Activated naive CD4-positive, alpha-beta T cell treated with Interleukin-2 at 50 U/mL for 16 hours (primary cell): ENCODE measurements around the gene PTPRN2.
A peak's percentile ranks its signal among the peaks of the same experiment; 100 is the strongest.

Source experiments
- DNase-seq: peaks from one replicate; pipeline ENCODE4 v3.0.0-alpha.2; 2020

Gene PTPRN2

DNA sequence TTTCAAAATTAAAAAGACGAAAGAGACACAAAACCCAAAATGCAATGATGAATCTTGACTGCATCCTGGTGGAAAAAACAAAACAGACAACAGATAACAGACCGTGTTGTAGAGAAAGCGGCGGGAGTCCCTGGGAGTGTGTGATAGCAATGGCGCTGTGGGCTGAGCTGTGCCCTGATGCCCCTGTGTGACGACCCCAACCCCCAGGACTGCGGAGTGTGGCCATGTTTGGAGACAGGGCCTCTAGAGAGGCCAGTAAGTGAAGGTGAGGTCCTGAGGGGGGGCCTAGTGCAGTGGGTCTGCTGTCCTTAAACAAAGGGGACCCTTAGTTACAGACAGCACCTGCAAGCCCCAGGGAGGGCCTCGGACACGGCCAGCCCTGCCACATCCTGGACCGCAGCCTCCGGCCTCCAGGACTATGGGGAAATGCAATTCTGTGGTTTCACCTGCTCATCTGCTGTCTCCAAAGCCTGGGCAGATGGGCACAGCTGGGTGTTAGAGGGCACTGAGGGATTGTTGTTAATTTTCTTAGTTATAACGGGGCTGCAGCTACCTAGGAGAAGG, 973.1 kb downstream of the PTPRN2 start:
- DNase-seq, result no peak

- no peak for DNase-seq
These were observed 973.9 kb downstream of the PTPRN2 start for GRCh38 chr7:157613575-157614322.

- DNase-seq, result peak; percentile 62
These were observed 974.7 kb downstream of the PTPRN2 start for GRCh38 chr7:157612664-157613561.

DNA sequence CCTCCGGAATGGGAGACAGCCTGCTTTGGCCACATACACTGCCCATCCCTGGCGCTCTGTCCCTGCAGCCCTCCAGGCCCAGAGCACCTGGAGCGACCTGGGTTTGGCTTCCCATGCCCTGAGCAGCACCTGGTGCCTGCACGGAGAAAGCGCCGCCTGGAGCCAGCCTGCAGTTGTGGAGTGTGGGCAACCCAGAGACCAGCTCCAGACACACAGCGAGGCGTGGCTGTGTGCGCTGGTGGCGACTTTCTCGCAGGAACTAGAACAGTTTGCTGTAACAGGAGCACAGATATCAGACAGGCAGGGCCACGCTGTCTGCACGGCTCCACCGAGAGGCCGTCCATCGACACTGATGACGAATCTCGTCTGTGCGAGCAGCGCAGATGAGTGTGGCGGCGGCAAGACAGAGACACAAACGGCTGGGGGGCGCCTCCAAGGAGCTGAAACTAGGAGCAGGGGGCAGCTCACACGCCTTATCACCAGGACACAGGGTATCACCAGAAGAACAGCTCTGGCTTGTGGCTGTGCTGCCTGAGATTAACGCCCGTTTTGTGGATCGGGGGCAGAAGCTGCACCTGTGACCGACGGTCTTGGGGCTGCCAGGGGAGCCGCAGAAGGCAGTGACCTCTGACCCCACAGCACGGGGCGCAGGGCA, 975.5 kb downstream of the PTPRN2 start:
- DNase-seq, result no peak

- no peak for DNase-seq
These were observed 976.3 kb downstream of the PTPRN2 start for GRCh38 chr7:157611341-157611740.

GRCh38 chr7:157610671-157611295, 976.8 kb downstream of the PTPRN2 start:
- no peak for DNase-seq

GRCh38 chr7:157609932-157610640, 977.5 kb downstream of the PTPRN2 start:
- no peak for DNase-seq

DNA sequence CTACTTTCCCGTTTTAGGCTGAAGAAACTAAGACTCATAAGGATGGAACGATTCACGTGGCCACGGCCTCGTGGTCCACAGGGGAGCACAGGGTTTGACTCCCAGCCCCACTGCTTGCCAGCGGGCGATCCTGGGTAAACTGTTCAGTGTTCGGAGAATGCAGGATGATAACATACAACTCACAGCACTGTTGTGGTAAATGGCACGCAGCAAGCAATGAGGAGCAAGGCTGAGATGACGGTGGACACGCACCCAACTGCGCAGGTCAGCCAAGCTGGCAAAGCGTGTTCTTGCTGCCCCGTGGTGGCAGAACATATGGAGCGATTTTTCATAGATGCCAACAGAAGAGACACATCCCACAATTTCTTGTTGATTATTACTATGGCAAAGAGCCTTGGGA, 978.1 kb downstream of the PTPRN2 start:
- DNase-seq, result no peak

- DNase-seq, result no peak
These were observed 980.4 kb downstream of the PTPRN2 start for GRCh38 chr7:157607218-157607617.

DNA sequence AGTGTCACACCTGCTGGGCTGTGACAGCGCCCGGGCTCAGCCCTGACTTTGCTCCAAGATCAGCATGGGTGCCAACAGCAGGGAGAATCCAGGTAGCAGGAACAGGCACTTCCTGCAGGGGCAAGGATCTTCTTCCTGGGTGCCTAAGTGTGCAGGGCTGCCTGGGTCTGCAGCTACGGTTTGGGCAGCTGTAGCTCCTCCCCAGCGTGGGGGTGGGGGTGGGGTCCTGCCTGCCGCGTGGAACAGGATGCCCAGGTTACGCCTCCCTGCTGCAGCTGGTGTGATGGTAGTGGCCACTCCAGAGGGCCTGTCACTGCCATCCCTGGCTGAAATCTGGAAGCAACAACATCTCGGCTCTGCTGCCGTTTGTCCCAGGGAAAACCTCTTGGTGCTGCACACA, 981.5 kb downstream of the PTPRN2 start:
- DNase-seq, result no peak

- no peak for DNase-seq
These were observed 982.0 kb downstream of the PTPRN2 start for GRCh38 chr7:157605638-157606037.

DNA sequence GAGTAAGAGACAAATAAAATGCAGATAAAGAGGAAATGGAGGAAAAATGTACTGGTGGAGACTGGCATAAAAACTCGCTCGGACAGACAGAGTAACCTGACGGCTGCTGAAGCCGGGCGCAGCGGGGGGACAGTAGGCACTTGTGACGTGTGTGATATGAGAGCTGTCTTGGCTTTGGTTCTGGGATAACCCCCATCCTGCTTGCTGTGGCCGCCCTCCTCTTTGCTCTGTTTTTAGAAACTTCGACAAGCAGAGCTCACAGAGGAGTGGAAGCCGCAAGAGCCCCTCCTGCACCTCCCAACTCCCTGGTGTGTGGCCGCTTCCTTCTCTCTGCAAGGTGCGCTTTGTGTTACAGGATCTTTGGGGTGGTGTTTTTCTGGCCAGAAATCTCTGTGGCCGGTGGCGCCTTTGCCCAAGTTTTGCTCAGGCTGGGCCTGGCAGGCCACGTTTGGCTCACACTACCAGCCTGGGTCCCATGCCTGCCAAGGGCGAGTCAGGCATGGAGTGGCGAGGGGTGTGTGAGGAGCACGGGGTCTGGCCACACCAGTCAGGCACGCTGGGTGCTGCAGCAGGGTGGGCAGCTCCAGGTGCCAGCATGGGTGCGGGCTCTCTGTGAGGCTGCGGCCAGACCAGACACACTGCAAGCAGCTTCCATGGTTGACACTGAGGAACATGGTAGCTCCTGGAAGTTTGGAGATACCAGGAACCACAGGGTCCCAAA, 982.8 kb downstream of the PTPRN2 start:
- DNase-seq, result no peak

DNA sequence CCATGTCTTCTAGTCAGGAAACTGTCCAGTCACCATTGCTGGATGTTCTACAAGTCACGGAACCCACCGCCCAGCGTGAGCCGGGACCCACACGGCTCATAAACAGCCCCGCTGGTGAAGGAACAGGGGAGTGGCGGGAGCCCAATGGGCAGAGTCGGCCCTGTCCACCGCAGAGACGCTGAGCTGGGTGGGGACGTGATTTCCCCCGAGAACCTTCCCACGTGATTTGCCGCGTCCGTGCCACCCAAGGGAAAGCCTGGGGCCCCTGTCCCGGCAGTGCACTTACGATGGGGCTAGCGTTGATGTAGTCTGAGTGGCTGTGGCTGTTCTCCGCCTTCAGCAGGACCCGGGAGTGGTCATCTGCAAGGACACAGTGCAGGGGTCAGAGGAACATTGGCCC, 983.9 kb downstream of the PTPRN2 start:
- no peak for DNase-seq

- no peak for DNase-seq
These were observed 984.6 kb downstream of the PTPRN2 start for GRCh38 chr7:157603005-157603404.

DNA sequence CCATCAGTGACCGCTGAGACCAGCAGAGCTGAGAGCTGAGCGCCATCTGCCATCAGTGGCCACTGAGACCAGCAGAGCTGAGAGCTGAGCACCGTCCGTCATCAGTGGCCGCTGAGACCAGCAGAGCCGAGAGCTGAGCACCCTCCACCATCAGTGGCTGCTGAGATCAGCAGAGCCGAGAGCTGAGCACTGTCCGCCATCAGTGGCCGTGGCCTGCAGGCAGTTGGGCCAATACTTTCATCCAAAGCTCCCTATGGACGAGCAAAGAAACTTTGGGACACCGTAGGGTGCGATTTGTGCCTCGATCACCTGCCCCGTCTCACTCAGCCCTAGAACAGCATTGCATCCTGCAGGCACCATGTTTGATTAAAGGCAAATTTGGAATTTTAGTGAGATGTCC, 985.0 kb downstream of the PTPRN2 start:
- DNase-seq, result no peak

DNA sequence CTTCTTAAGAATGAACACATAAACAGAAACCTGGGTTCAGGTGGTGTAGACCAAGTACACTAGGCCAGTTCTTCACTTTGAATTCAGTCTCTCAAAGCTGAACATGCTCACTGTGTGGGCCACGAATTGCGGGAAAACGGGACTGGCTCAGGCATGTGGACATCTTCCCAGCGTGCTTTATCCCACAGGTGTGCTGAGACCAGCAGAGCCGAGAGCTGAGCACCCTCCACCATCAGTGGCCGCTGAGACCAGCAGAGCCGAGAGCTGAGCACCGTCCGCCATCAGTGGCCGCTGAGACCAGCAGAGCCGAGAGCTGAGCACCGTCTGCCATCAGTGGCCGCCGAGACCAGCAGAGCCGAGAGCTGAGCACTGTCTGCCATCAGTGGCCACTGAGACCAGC, 985.5 kb downstream of the PTPRN2 start:
- no peak for DNase-seq

- no peak for DNase-seq
These were observed 986.1 kb downstream of the PTPRN2 start for GRCh38 chr7:157601530-157601929.

- no peak for DNase-seq
These were observed 988.1 kb downstream of the PTPRN2 start for GRCh38 chr7:157599491-157599890.

DNA sequence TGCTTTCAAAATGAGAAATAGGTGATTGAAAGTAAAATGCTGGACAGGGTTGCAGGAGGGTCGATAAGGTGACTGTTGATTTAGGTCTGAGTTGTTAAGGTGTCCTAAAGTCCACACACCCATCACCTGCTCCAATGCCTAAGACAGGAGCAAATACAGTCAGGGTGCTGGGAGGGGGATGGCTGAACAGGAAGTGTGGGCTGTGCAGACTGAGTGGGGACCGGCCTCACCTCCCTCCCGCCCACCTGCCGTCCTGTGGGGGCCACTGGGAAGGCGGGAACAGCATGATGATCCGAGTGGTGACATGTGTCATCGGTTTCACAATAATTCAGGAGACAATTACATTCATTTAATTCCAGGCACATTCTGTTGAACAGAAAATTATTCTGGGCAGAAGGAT, 990.1 kb downstream of the PTPRN2 start:
- DNase-seq, result no peak

- no peak for DNase-seq
These were observed 990.7 kb downstream of the PTPRN2 start for GRCh38 chr7:157596881-157597280.

DNA sequence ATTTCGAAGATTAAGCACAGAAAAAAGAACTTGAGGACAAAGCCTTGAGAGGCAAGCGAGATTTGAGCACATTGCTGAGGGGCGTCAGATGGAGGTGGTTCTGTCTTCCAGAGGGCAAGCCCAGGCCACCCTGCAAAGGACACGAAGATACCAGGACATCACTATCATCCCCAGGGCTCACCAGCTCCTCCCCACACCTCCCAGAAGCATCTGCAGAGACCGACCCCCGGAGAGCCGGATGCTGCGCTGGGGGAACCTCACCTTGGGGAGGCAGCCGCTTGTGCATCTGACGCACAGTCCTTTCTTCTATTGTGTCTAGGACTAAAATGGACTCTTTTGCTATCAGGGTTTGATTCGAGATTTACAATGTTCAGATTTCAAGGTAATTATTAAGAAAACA, 991.2 kb downstream of the PTPRN2 start:
- DNase-seq, result no peak

DNA sequence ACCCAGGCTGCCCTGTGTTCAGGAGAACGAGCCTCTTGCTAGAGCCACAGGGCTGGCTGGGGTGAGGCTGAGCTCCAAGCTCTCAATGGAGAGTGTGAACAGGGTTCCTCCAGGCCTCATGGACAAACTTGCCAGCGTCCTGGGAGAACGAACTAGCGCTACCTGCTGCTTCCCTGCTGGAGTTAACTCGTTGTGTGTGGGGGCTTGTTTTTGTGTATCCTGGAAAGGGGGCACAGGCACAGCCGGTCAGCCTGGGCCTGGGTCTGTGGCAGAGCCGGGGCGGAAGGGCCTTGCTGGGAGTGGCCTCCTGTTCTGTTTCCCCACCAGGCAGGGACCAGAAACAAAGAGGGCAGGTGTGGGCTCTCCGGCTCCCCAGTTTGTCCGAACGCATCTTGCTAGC, 991.6 kb downstream of the PTPRN2 start:
- DNase-seq, result no peak
